A673 (cell line): ENCODE data around the gene MAST4. TPM values are rescaled to one million over a fixed set of nuclear protein-coding genes. Genes with fewer than 3 reads are reported as not detected.

Experiments
- BruUV-seq: library from RNA; stranded (reverse); fragments of 400-500 nt; replicated peaks from 2 replicates; lab custom pipeline; 2021; lab: Mats Ljungman, UMichigan
- CTCF ChIA-PET: fragments of 300-600 bp; sonication (Branson Sonifier 250); formaldehyde crosslinking; loops from one replicate; lab custom pipeline; 2022; ENCODE audit warnings: antibody characterized with exemption; lab: Charles Lee
- POLR2A ChIA-PET: fragments of 300-600 bp; sonication (Branson Sonifier 250); formaldehyde crosslinking; loops from one replicate; lab custom pipeline; 2022; ENCODE audit warnings: antibody characterized with exemption; ENCODE audit not compliant: low non-redundant PET; lab: Charles Lee
- DNase-seq: peaks from one replicate; pipeline ENCODE4 v3.0.0-alpha.2; 2015; ENCODE audit warnings: low spot score
- H3K27ac ChIP-seq: fragments of 200-600 bp; sonication (generic); 2 replicates; pipeline ENCODE4 v1.5.1; 2016; ENCODE audit warnings: mixed run types, low read depth, mild to moderate bottlenecking, mixed read lengths, antibody characterized with exemption, low read length; ENCODE audit not compliant: poor library complexity, severe bottlenecking
- H3K27me3 ChIP-seq: fragments of 200-600 bp; sonication (generic); replicated peaks from 2 replicates; pipeline ENCODE4 v1.6.1; 2017; ENCODE audit warnings: mixed run types, low read depth, mild to moderate bottlenecking, mixed read lengths, antibody characterized with exemption, low read length; ENCODE audit not compliant: insufficient read depth, poor library complexity
- H3K36me3 ChIP-seq: fragments of 200-600 bp; sonication (generic); 2 replicates; pipeline ENCODE4 v1.6.1; 2016; ENCODE audit warnings: mixed run types, mild to moderate bottlenecking, mixed read lengths, antibody characterized with exemption, low read length; ENCODE audit not compliant: insufficient read depth, poor library complexity, severe bottlenecking
- H3K4me1 ChIP-seq: fragments of 200-600 bp; sonication (generic); 2 replicates; pipeline ENCODE4 v1.6.1; 2017; ENCODE audit warnings: mixed run types, mild to moderate bottlenecking, mixed read lengths, antibody characterized with exemption, low read length; ENCODE audit not compliant: insufficient read depth, poor library complexity, severe bottlenecking
- H3K4me3 ChIP-seq: fragments of 200-600 bp; sonication (generic); 2 replicates; pipeline ENCODE4 v1.5.1; 2016; ENCODE audit warnings: low read depth, mixed run types, mild to moderate bottlenecking, mixed read lengths, low read length; ENCODE audit not compliant: poor library complexity, severe bottlenecking
- H3K9me3 ChIP-seq: fragments of 200-600 bp; sonication (generic); 2 replicates; pipeline ENCODE4 v1.6.1; 2016; ENCODE audit warnings: mixed run types, low read depth, mild to moderate bottlenecking, mixed read lengths, antibody characterized with exemption, low read length; ENCODE audit not compliant: poor library complexity, severe bottlenecking
- CTCF ChIP-seq: fragments of 300-800, 200-600 bp; sonication (generic); conservative IDR thresholded peaks from 2 replicates; pipeline ENCODE4 v1.5.1; 2017; ENCODE audit warnings: low read depth, mild to moderate bottlenecking, antibody characterized with exemption, low read length, moderate library complexity, mixed read lengths
- EZH2 ChIP-seq: fragments of 200-600 bp; sonication (generic); IDR thresholded peaks from 2 replicates; pipeline ENCODE4 v1.6.1; 2017; ENCODE audit warnings: borderline replicate concordance, low read depth, mild to moderate bottlenecking, mixed read lengths, antibody characterized with exemption, low read length; ENCODE audit not compliant: poor library complexity, severe bottlenecking
- intact Hi-C: fragments of 100-400 bp; cut with micrococcal nuclease; formaldehyde crosslinking; loops from one replicate; pipeline ENCODE4 v1.10.0; 2022; ENCODE audit not compliant: unreplicated experiment
- total RNA-seq: library from RNA; stranded (reverse); gene quantifications from 2 replicates; pipeline ENCODE4 v1.2.3, GENCODE V29; 2021

MAST4 gene
- total RNA-seq, 1 experiment from 2014 or later: 4.5 TPM

- H3K36me3 ChIP-seq: no peaks in the 10 kb centered on the region
- H3K27me3 ChIP-seq: no peaks in the 10 kb centered on the region
- H3K27ac ChIP-seq: no peak overlapping the region
- intact Hi-C loops: no loop called here
- no peaks in the 10 kb centered on the region for H3K4me1 ChIP-seq
- no peak for DNase-seq
- ChIA-PET CTCF (no interaction called here), POLR2A (no interaction called here)
- no TSS peak for BruUV-seq
- TF ChIP-seq CTCF: no peak
- TF ChIP-seq EZH2: no peak
- no peak overlapping the region for H3K4me3 ChIP-seq
- no peaks in the 10 kb centered on the region for H3K9me3 ChIP-seq
Measured at GRCh38 chr5:66647146-66647856, 51.1 kb downstream of the MAST4 start.

- CTCF ChIA-PET: no interaction called here
- BruUV-seq: no TSS peak
- H3K4me1 ChIP-seq: no peaks in the 10 kb centered on the region
Measured at GRCh38 chr5:66652818-66653217, 56.6 kb downstream of the MAST4 start.

GRCh38 chr5:66653325-66653724 lies 57.1 kb downstream of the MAST4 start:
- no peak for TF ChIP-seq CTCF
- TF ChIP-seq EZH2: no peak
- intact Hi-C loops: no loop called here
- no peaks in the 10 kb centered on the region for H3K36me3 ChIP-seq
- H3K9me3 ChIP-seq: no peaks in the 10 kb centered on the region
- BruUV-seq: no TSS peak
- H3K4me3 ChIP-seq: no peak overlapping the region
- H3K27ac ChIP-seq: no peak overlapping the region
- CTCF ChIA-PET: no interaction called here
- no peaks in the 10 kb centered on the region for H3K4me1 ChIP-seq
- POLR2A ChIA-PET: no interaction called here
- no peak for DNase-seq
- peaks cover 5% of the 10 kb centered on the region for H3K27me3 ChIP-seq

More at GRCh38 chr5:66652818-66653217, 56.6 kb downstream of the MAST4 start:
- POLR2A ChIA-PET: no interaction called here
- peaks cover 5% of the 10 kb centered on the region for H3K27me3 ChIP-seq
- intact Hi-C loops: no loop called here
- TF ChIP-seq EZH2 (no peak), CTCF (no peak)
- no peak for DNase-seq
- no peaks in the 10 kb centered on the region for H3K36me3 ChIP-seq
- H3K9me3 ChIP-seq: no peaks in the 10 kb centered on the region
- no peak overlapping the region for H3K27ac ChIP-seq
- no peak overlapping the region for H3K4me3 ChIP-seq
